ENCODE data around the gene KLF3.
A peak's percentile ranks its signal among the peaks of the same experiment; 100 is the strongest.

KLF3 gene

DNA sequence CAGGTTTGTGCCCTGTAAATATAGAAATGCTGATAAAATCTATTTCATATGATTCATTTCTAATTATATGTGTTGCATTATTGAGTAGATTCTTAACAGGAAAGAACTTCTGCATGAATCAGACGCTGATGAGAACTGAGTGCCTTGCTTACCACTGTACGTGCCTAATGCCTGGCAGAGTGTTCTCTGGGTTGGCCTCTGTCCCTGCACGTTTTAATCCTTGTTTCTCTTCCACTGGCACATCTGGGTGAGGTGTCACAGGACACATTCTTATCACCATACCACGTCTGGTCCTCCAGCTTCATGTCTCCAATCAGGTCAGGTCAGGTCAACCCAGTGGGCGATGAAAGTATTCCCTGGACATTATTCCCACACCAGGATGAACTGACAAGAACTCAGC, 53.6 kb downstream of the KLF3 start:
- peaks cover 7% of the 10 kb centered on the region for H3K9me3 Mint-ChIP-seq
- no peak for DNase-seq

DNA sequence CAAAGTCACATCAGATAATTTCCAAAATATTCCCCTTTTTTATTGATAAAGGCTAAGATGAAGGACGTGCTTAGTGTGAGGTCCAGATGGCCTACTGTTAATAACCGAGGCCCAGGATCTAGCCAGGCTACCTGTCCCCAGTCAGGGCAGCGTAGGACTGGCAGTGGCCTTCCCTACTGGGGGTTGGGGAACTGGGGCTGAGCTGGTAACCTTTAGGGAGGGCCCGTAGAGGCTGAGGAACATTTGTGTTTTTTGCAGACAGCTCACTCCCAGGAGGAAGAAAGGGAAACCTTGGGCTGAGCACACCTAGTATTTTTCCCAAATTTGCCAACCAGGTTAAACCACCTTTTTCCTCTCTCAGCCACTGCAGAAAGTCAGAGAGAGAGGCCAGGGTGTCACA, 59.1 kb downstream of the KLF3 start:
- Mint-ChIP-seq H3K27me3 (no peaks in the 10 kb centered on the region), H3K9me3 (no peaks in the 10 kb centered on the region), H3K4me3 (no peak overlapping the region), H3K27ac (no peak overlapping the region), H3K36me3 (ENCODE audit: low read depth) (no peaks in the 10 kb centered on the region), H3K4me1 (ENCODE audit: low read depth) (peaks cover 7% of the 10 kb centered on the region)
- no peak for DNase-seq

More for the DNA sequence above, 53.6 kb downstream of the KLF3 start:
- H3K4me1 Mint-ChIP-seq (ENCODE audit: low read depth) = no peaks in the 10 kb centered on the region
- peaks cover 2% of the 10 kb centered on the region for H3K36me3 Mint-ChIP-seq (ENCODE audit: low read depth)
- H3K27me3 Mint-ChIP-seq = no peaks in the 10 kb centered on the region
- no peak overlapping the region for H3K27ac Mint-ChIP-seq
- no peak overlapping the region for H3K4me3 Mint-ChIP-seq

DNA sequence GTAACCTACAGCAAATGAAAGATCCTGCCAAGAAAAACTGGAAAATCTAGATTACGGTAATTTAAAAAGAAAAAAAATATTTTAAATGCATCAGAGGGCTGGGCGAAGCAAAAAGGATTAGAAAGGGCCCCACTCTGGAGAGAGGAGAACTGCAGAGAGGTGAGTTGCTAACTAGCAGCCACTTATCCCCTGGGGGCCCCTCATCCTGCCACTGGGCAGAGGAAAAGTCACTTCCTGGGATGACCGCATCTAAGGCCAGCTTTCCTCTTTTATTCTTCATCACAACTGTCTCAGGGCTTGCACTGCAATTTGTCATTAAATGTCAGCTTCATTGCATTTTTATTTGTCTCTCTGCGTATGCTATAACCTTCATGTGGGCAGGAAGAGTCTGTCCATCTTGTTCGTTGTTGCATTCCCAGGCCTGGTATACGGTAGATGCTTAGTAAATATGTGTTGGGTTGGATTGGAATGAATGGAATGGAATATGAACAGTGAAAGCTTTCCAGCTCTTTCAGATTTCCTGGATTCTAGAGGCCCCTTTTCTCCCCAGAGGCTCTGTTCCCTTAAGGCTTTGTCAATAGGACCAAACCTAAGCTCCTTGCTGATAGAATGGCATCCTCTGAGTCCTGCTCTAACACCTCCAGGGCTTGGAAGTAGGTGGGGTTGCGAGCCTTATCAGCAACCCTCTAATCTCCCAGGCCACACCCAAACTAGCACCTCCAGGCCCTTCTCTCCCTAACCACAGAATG, 59.9 kb downstream of the KLF3 start:
- Mint-ChIP-seq H3K36me3 (ENCODE audit: low read depth) (no peaks in the 10 kb centered on the region), H3K27ac (no peak overlapping the region), H3K4me3 (no peak overlapping the region), H3K9me3 (no peaks in the 10 kb centered on the region), H3K4me1 (ENCODE audit: low read depth) (peaks cover 10% of the 10 kb centered on the region), H3K27me3 (no peaks in the 10 kb centered on the region)
- DNase-seq = no peak

DNA sequence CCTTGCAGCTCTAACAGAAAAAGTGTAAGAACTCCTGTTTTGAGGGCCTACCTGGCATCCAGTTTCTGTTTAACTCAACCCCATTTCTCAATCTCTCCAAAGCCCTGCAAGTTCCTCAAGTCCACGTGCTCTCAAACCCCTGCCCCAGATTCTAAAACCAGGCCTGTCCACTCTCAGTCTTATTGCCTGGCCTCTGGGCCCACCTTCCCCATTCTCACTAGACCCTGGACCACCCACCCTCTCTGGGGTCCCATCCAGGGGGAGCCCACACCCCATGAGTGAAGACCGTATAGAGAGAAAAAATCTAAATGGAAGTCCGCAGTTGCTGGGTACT, 60.4 kb downstream of the KLF3 start:
- no peaks in the 10 kb centered on the region for H3K36me3 Mint-ChIP-seq (ENCODE audit: low read depth)
- no peaks in the 10 kb centered on the region for H3K9me3 Mint-ChIP-seq
- no peak for DNase-seq
- H3K4me3 Mint-ChIP-seq = no peak overlapping the region
- no peaks in the 10 kb centered on the region for H3K27me3 Mint-ChIP-seq
- peaks cover 11% of the 10 kb centered on the region for H3K4me1 Mint-ChIP-seq (ENCODE audit: low read depth)
- no peak overlapping the region for H3K27ac Mint-ChIP-seq

DNA sequence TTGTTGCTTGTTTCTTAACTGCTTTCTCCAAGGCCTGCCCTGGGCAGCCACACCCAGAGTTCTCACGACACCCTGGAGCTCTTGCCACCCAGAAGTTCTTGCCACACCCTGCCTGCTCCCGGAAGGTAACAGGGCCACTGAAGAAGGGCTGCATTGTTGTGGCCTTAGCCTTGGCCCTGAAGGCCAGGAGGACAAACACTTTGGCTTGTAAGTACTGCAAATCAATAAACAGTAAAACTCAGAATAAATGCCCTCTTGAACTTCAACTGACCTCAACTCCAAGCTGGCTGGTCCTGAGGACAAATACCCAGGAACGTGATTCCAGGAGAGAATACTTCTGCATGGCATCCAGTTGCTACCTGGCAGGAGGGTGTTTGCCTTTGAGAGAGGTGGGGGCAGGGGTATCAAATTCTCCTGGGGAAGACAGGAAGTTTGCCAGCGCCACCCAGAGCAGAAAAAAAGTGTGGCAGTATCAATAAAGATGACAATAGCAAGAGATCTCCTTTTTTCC, 64.7 kb downstream of the KLF3 start:
- DNase-seq = no peak
- Mint-ChIP-seq H3K36me3 (ENCODE audit: low read depth) (no peaks in the 10 kb centered on the region), H3K4me3 (no peak overlapping the region), H3K4me1 (ENCODE audit: low read depth) (peaks cover 21% of the 10 kb centered on the region), H3K27ac (no peak overlapping the region), H3K9me3 (peaks cover 5% of the 10 kb centered on the region), H3K27me3 (no peaks in the 10 kb centered on the region)

DNA sequence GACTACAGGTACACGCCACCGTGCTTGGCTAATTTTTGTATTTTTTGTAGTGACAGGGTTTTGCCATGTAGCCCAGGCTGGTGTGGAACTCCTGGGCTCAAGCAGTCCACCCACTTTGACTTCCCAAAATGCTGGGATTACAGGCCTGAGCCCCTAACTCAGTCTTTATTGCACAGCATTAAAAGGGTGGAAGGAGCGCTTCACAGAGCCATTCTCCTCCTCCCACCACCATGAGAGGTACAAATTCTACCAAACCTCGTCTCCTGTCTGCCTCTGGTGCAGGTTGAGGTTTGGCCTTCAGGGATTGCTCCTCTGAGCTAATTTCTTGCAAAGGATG, 66.5 kb downstream of the KLF3 start:
- Mint-ChIP-seq H3K4me3 (no peak overlapping the region), H3K27me3 (no peaks in the 10 kb centered on the region), H3K27ac (no peak overlapping the region), H3K36me3 (ENCODE audit: low read depth) (no peaks in the 10 kb centered on the region), H3K9me3 (peaks cover 5% of the 10 kb centered on the region), H3K4me1 (ENCODE audit: low read depth) (peaks cover 14% of the 10 kb centered on the region)
- DNase-seq = no peak

DNA sequence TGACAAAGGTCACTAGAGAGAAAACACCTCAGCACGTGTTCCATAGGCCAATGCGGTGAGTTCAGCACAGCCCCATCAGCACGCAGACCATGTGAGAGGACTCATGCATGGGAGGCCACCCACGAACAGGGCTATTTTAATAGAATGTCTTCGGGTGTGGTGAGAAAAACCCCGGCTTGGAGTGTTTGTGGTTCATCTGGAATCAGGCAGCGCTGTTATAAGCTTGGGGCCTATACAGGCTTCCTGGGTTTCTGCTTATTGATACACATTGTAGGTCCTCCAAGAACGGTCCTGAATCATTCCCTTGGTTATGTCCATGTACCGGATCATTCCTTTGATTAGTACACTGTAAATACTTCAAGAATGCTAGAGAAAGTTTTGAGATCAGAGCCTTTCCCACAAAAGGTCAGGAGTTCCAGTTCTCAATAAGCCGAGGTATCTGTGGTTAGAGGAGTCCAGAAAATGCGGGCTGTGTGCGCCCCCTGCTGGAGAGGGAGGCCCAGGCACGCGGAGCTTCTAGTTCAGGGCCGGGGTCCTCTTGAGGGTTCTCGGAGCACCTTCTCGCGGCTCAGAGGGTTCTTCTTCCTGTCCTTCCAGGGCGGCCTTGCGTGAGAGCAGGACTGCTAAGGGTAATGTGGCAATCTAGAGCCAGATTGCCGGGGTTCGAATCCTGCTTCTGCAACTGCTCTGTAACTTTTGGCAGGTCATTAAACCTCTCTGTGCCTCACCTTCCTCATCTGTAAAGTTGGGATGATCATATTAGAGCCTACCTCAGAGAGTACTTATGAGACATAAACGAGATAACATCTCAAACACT, 67.0 kb downstream of the KLF3 start:
- H3K27ac Mint-ChIP-seq = peak overlapping the region; percentile 8
- peaks cover 5% of the 10 kb centered on the region for H3K9me3 Mint-ChIP-seq
- DNase-seq = peak; percentile 88
- peaks cover 3% of the 10 kb centered on the region for H3K27me3 Mint-ChIP-seq
- no peak overlapping the region for H3K4me3 Mint-ChIP-seq
- H3K36me3 Mint-ChIP-seq (ENCODE audit: low read depth) = no peaks in the 10 kb centered on the region
- H3K4me1 Mint-ChIP-seq (ENCODE audit: low read depth) = peaks cover 14% of the 10 kb centered on the region

DNA sequence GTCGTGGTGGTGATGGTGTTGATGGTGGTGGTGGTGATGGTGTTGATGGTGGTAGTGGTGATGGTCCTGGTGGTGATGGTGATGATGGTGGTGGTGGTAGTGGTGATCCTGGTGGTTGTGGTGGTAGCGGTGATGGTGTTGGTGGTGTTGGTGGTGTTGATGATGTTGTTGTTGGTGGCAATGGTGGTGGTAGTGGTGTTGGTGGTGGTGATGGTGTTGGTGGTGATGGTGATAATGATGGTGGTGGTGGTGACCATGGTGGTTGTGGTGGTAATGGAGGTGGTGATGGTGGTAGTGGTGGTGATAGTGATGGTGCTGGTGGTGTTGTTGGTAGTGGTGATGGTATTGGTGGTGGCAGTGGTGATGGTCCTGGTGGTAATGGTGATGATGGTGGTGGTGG, 69.7 kb downstream of the KLF3 start:
- peaks cover 13% of the 10 kb centered on the region for H3K4me1 Mint-ChIP-seq (ENCODE audit: low read depth)
- DNase-seq = no peak
- H3K27me3 Mint-ChIP-seq = peaks cover 3% of the 10 kb centered on the region
- no peak overlapping the region for H3K27ac Mint-ChIP-seq
- H3K9me3 Mint-ChIP-seq = peaks cover 5% of the 10 kb centered on the region
- H3K36me3 Mint-ChIP-seq (ENCODE audit: low read depth) = no peaks in the 10 kb centered on the region
- no peak overlapping the region for H3K4me3 Mint-ChIP-seq

DNA sequence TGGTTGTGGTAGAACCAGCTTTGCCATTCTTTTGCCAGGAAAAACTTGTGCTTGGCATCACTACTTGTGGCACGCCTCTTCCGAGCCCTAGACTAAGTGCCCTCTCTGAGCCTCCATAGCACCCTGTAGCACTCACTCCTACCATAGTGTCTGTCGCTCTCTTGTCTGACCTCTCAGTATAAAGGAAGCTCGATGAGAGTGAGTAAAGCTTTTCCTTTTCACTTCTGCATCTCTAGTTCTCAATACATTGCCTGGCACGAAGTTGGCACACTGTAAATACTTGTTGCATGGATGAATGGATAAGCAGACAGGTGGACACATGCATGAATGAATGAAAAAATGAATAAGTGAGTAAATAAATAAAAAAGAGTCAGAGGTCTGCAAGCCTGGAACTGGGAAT, 70.4 kb downstream of the KLF3 start:
- no peak for DNase-seq
- Mint-ChIP-seq H3K36me3 (ENCODE audit: low read depth) (no peaks in the 10 kb centered on the region), H3K27ac (no peak overlapping the region), H3K4me3 (no peak overlapping the region), H3K27me3 (peaks cover 3% of the 10 kb centered on the region), H3K9me3 (peaks cover 5% of the 10 kb centered on the region), H3K4me1 (ENCODE audit: low read depth) (peaks cover 10% of the 10 kb centered on the region)

DNA sequence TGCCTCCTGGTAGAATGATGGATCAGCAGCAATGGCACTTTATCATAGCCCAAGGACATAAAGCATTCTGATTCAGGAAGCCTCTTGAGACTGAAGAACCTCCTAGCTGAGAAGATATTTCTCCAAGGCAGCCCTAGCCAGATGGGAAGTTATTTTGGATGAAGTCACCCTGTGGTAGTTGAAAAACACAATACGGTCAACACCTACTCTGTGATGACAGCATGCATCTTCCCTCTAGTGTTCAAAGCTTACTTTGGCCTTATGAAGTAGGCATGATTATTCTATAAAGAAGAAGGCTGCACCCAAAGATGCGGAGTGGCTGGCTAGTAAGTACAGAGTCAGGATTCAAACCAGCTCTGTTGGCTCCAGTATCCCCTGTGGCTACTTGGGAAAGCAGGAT, 70.9 kb downstream of the KLF3 start:
- no peak overlapping the region for H3K27ac Mint-ChIP-seq
- no peaks in the 10 kb centered on the region for H3K36me3 Mint-ChIP-seq (ENCODE audit: low read depth)
- peaks cover 10% of the 10 kb centered on the region for H3K4me1 Mint-ChIP-seq (ENCODE audit: low read depth)
- H3K27me3 Mint-ChIP-seq = peaks cover 3% of the 10 kb centered on the region
- DNase-seq = no peak
- no peak overlapping the region for H3K4me3 Mint-ChIP-seq
- H3K9me3 Mint-ChIP-seq = peaks cover 5% of the 10 kb centered on the region

DNA sequence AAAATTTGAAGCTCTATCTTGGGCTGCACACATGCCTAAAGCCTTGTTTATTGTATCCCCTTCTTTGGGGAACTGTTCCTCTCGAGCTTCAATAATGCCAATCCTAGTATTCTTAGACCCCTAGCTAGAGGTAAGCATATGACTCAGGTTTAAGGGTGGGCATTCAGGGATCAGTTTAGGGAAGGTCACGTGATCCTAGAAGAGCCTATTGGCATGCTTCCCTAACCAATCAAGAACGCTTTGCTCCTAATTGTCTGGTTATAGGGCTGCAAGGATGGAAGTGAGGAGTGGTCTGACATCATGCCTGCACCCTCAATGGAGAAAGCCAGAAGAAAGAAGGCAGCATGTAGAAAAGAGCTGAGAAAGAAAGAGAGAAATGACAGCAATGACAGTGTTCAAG, 71.9 kb downstream of the KLF3 start:
- Mint-ChIP-seq H3K27ac (no peak overlapping the region), H3K9me3 (peaks cover 5% of the 10 kb centered on the region), H3K36me3 (ENCODE audit: low read depth) (no peaks in the 10 kb centered on the region), H3K4me3 (no peak overlapping the region), H3K4me1 (ENCODE audit: low read depth) (peaks cover 5% of the 10 kb centered on the region), H3K27me3 (peaks cover 3% of the 10 kb centered on the region)
- no peak for DNase-seq

DNA sequence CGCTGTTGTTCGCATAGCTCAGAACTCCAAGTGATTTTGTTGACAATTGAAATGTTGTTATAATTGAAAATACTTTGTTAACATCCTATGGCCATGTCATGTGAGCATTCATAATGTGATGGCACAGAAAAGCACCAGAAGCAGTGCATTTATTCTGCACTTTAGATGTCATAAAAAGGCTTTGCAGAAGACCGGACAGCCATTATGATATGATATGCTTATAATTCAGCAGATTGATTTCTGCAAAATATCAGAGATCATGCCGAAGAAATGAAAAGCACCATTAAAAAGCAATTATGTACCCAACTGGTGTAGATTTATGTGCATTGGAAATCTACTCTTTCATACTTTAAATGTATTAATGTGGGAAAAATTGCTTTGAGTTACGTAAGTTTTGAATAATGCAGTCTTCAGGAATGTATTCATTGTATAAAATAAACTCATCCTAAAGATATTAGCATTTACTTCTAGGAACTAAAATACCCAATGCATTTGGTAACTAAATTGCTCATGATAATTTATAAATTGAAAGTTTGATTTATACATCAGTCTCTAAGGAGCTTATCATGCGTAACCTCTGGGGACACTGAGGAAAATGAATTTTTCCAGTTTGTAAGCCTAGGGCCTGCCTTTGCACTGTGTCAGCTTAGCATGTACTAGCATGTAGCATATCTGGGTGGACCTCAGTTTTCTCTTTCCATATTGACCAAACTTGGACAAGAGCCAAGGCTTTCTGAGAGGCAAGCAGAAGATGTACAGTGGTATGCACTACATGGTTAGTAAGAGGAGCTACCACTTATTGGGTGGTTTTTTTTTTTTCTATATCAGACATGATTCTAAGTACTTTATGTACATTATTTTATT, 75.2 kb downstream of the KLF3 start:
- Mint-ChIP-seq H3K9me3 (no peaks in the 10 kb centered on the region), H3K27me3 (peaks cover 3% of the 10 kb centered on the region), H3K4me3 (no peak overlapping the region), H3K36me3 (ENCODE audit: low read depth) (no peaks in the 10 kb centered on the region), H3K27ac (no peak overlapping the region), H3K4me1 (ENCODE audit: low read depth) (peaks cover 3% of the 10 kb centered on the region)
- DNase-seq = no peak

DNA sequence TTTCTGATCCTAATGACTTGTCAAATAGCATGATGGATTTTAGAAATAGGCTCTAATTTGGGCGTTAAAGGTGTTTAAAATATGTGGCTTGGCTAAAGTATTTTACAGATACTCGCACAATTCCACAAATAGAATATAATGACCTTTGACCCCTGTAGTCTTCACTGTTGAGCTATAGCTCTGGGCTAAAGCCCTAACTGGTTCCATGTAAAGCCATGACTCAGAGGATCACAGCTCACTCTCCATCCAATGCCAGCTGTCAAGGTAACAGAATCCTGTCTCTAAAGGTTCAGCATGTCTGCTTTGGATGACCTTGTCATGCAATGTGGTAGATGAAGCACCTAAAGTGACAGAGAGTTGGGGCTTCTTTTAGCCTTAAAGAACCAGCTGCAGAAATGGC, 76.3 kb downstream of the KLF3 start:
- no peak overlapping the region for H3K4me3 Mint-ChIP-seq
- H3K4me1 Mint-ChIP-seq (ENCODE audit: low read depth) = peaks cover 3% of the 10 kb centered on the region
- DNase-seq = no peak
- H3K36me3 Mint-ChIP-seq (ENCODE audit: low read depth) = no peaks in the 10 kb centered on the region
- no peaks in the 10 kb centered on the region for H3K9me3 Mint-ChIP-seq
- H3K27ac Mint-ChIP-seq = no peak overlapping the region
- peaks cover 3% of the 10 kb centered on the region for H3K27me3 Mint-ChIP-seq

DNA sequence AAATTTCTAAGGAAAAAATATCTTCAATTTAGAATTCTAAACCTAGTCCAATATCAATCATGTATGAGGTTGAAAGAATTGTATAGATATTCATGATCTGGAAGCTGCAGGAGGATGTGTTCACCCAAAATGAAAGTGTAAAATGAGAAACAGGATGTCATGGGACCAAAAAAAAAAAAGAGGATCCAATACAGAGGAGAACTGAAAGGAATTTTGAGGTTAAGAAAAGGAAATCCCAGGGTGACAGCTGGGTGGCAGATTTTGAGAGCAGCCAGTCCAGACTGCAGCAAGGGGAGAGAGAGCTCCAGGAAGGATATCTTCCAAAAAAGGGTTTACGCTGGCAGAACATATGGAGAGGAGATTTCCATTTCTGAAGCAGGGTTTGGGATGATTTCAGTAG, 79.9 kb downstream of the KLF3 start:
- H3K9me3 Mint-ChIP-seq = peaks cover 15% of the 10 kb centered on the region
- H3K27ac Mint-ChIP-seq = no peak overlapping the region
- H3K4me1 Mint-ChIP-seq (ENCODE audit: low read depth) = peaks cover 3% of the 10 kb centered on the region
- peaks cover 3% of the 10 kb centered on the region for H3K36me3 Mint-ChIP-seq (ENCODE audit: low read depth)
- H3K27me3 Mint-ChIP-seq = no peaks in the 10 kb centered on the region
- no peak for DNase-seq
- no peak overlapping the region for H3K4me3 Mint-ChIP-seq

Data from activated T-cell treated with anti-CD3 and anti-CD28 coated beads, Interleukin-2, amount 50 U/mL, for 24 hours (primary cell).